HepG2 (cell line): ENCODE results near the gene DDX10. TPM values are rescaled to one million over a fixed set of nuclear protein-coding genes. Genes with fewer than 3 reads are reported as not detected.

Source experiments
- ATAC-seq: fragments of 200-7000 bp; cut with Tn5 transposase; 3 replicates; pipeline ENCODE4 v1.9.1; 2020; ENCODE audit warnings: mild to moderate bottlenecking, moderate library complexity
- BruUV-seq: library from RNA; stranded (reverse); fragments of 400-500 nt; replicated peaks from 2 replicates; lab custom pipeline; 2021; lab: Mats Ljungman, UMichigan
- CTCF ChIA-PET: fragments of 300-600 bp; formaldehyde crosslinking; extraction: SDS; loops from one replicate; lab custom pipeline; 2021; ENCODE audit warnings: low total read pairs, inconsistent platforms, low intra/inter-chr PET ratio; lab: Yijun Ruan, JAX
- POLR2A ChIA-PET: fragments of 350-600 bp; sonication (Branson Sonifier 250); formaldehyde crosslinking; loops from one replicate; lab custom pipeline; 2020; ENCODE audit warnings: antibody characterized with exemption, inconsistent platforms; lab: Yijun Ruan, JAX
- DNase-seq: peaks from one replicate; pipeline ENCODE4 v3.0.0-alpha.2; 2015; ENCODE audit warnings: low spot score
- FAIRE-seq: peaks from 3 replicates; lab custom pipeline; 2011; peaks lifted over from hg19 to GRCh38; lab: Jason Lieb, UNC
- H2AFZ ChIP-seq: one replicate; pipeline ENCODE4 v1.6.1; 2011; ENCODE audit warnings: low read length, inconsistent platforms
- H3K27ac ChIP-seq: fragments of 300-600 bp; 3 replicates; pipeline ENCODE4 v1.8.0; 2011; ENCODE audit warnings: mixed run types, mild to moderate bottlenecking, mixed read lengths, low read length, inconsistent platforms; ENCODE audit not compliant: insufficient read depth; ENCODE audit errors: extremely low read length
- H3K27me3 ChIP-seq, 2 experiments: fragments of 200-600 bp in 1 of 2; 2 replicates in 1 of 2; 3 replicates in 1 of 2; pipeline versions ENCODE4 v1.6.0 to v1.8.0; 2011; ENCODE audit warnings: low read length in 2 of 2, mild to moderate bottlenecking in 2 of 2, moderate library complexity in 2 of 2, inconsistent platforms in 1 of 2; ENCODE audit not compliant: insufficient read depth in 2 of 2, control insufficient read depth in 1 of 2
- H3K36me3 ChIP-seq, 2 experiments: fragments of 200-600 bp in 1 of 2; replicated peaks in 1 of 2; 2 replicates in 1 of 2; 3 replicates in 1 of 2; pipeline versions ENCODE4 v1.5.1 to v1.8.0; 2011; ENCODE audit warnings: low read length in 2 of 2, inconsistent platforms in 1 of 2; ENCODE audit not compliant: insufficient read depth in 2 of 2, control insufficient read depth in 1 of 2
- H3K4me1 ChIP-seq: 2 replicates; pipeline ENCODE4 v1.5.1; 2012; ENCODE audit warnings: low read length, inconsistent platforms; ENCODE audit not compliant: insufficient read depth
- H3K4me2 ChIP-seq: 2 replicates; pipeline ENCODE4 v1.6.0; 2011; ENCODE audit warnings: low read depth, low read length, inconsistent platforms
- H3K4me3 ChIP-seq, 3 experiments: fragments of 200-600 bp in 1 of 3; sonication (generic), shearing (Covaris generic) in 1 of 3; replicated peaks in 1 of 3; 2 replicates each; pipeline ENCODE4 v1.5.1; 2011 to 2016; ENCODE audit warnings: low read length in 3 of 3, inconsistent platforms in 2 of 3, low read depth in 2 of 3, mild to moderate bottlenecking in 2 of 3, control low read depth in 1 of 3, mixed read lengths in 1 of 3; ENCODE audit not compliant: insufficient read depth in 1 of 3
- H3K79me2 ChIP-seq: one replicate; pipeline ENCODE4 v1.6.1; 2011; ENCODE audit warnings: low read length, inconsistent platforms; ENCODE audit not compliant: insufficient read depth
- H3K9ac ChIP-seq: 2 replicates; pipeline ENCODE4 v1.6.0; 2011; ENCODE audit warnings: mild to moderate bottlenecking, low read depth, low read length, inconsistent platforms; ENCODE audit not compliant: insufficient read depth
- H3K9me3 ChIP-seq: 2 replicates; pipeline ENCODE4 v1.5.1; 2012; ENCODE audit warnings: mild to moderate bottlenecking, low read length
- H4K20me1 ChIP-seq: 2 replicates; pipeline ENCODE4 v1.6.0; 2011; ENCODE audit warnings: inconsistent platforms, mild to moderate bottlenecking, low read length, moderate library complexity; ENCODE audit not compliant: insufficient read depth
- GFI1 ChIP-seq: sonication (generic); formaldehyde crosslinking; IDR thresholded peaks from 2 replicates; pipeline ENCODE4 v1.5.0; 2020; ENCODE audit warnings: missing genetic modification reagents, mild to moderate bottlenecking, borderline replicate concordance
- NR1H2 ChIP-seq: sonication (generic); formaldehyde crosslinking; IDR thresholded peaks from 2 replicates; pipeline ENCODE4 v1.8.1; 2022; ENCODE audit warnings: low read depth, missing genetic modification reagents, borderline replicate concordance
- ZBTB40 ChIP-seq, 2 experiments: fragments of 450-650 bp in 1 of 2; sonication (generic) in 1 of 2; formaldehyde crosslinking in 1 of 2; IDR thresholded peaks; 2 replicates each; pipeline versions ENCODE4 v1.6.1 to v1.8.0; 2016 to 2022; ENCODE audit warnings: antibody characterized with exemption in 1 of 2, mild to moderate bottlenecking in 1 of 2, missing genetic modification reagents in 1 of 2
- WGBS: methylation state at CpG from one replicate; pipeline ENCODE4 v1.1.6; 2017; ENCODE audit warnings: low lambda C conversion rate; 5-methylcytosine and 5-hydroxymethylcytosine counted together
- in situ Hi-C: cut with HindIII; loops from 2 replicates; pipeline ENCODE4 v1.10.0; 2017; ENCODE audit warnings: low pct_unique_long_range_greater_than_20kb; ENCODE audit not compliant: extremely low pct_ligation_motif_present
- intact Hi-C: fragments of 100-400 bp; cut with micrococcal nuclease; formaldehyde crosslinking; loops from one replicate; pipeline ENCODE4 v1.10.0; 2022; ENCODE audit not compliant: unreplicated experiment
- polyA plus RNA-seq, 8 experiments: library from polyadenylated mRNA; depleted of rRNA in 3 of 8; stranded (reverse) in 7 of 8; unstranded in 1 of 8; fragments of >200 nt; fragmentation: Illumina TruSeq in 4 of 8; extraction: Trizol in 4 of 8; gene quantifications; 2 replicates each; pipeline versions ENCODE4 v1.2.1 to v1.2.3, GENCODE V29; 2011 to 2016; ENCODE audit warnings: low read depth in 4 of 8, missing spikeins in 1 of 8, mixed read lengths in 1 of 8; ENCODE audit not compliant: insufficient read depth in 1 of 8
- total RNA-seq, 5 experiments: library from RNA; depleted of rRNA; stranded (reverse); fragments of >200 nt; fragmentation: Illumina TruSeq; extraction: Trizol; gene quantifications; 2 replicates each; pipeline ENCODE4 v1.2.3, GENCODE V29; 2016; ENCODE audit warnings: low read depth in 1 of 5

DDX10 gene
- total and polyA plus RNA-seq, 2 of the 13 experiments (the other 11 are each of a cell fraction or from before 2014, with no cell fraction given): 17.0 to 32.0 TPM

GRCh38 chr11:108754901-108755625 is 90.2 kb downstream of the DDX10 start:
- BruUV-seq: no TSS peak
- no peak for FAIRE-seq
- no peak for ATAC-seq
- Histone ChIP-seq H3K4me3 (no peak overlapping the region), H2AFZ (no peak overlapping the region), H4K20me1 (no peaks in the 10 kb centered on the region), H3K27ac (no peak overlapping the region), H3K36me3 (no peaks in the 10 kb centered on the region), H3K4me2 (no peak overlapping the region), H3K9ac (no peak overlapping the region), H3K4me1 (peaks cover 22% of the 10 kb centered on the region), H3K27me3 (no peaks in the 10 kb centered on the region), H3K79me2 (peaks cover 5% of the 10 kb centered on the region), H3K9me3 (no peaks in the 10 kb centered on the region)
- CTCF ChIA-PET: no interaction called here
- POLR2A ChIA-PET: no interaction called here
- 77% methylated on average over 2 of the region's 2 CpGs for WGBS
- in situ Hi-C loops: no loop called here
- no peak for DNase-seq
- intact Hi-C loops: no loop called here
- TF ChIP-seq ZBTB40 (IDR thresholded peaks at IDR 0.05) (peak; percentile 27; the same call in 1 of the 2 replicates), ZBTB40 (CRISPR knock-in tag; IDR thresholded peaks at IDR 0.05) (no peak; the same call in 1 of the 2 replicates), GFI1 (CRISPR knock-in tag) (0 out of 2 replicates have a peak, but pooled peaks have one; percentile 38), NR1H2 (CRISPR knock-in tag) (no peak)
